Glomerular visceral epithelial cell (primary cell): ENCODE measurements around the gene BAIAP3.
"Not testable (repeated sequence)": the region's sequence is repeated elsewhere in the genome, so short reads cannot be mapped to it uniquely, and the experiment has no call there.

Experiments used
- DNase-seq: peaks from one replicate; pipeline ENCODE4 v3.0.0-alpha.2; 2016; ENCODE audit errors: extremely low spot score

The BAIAP3 gene, protein sequence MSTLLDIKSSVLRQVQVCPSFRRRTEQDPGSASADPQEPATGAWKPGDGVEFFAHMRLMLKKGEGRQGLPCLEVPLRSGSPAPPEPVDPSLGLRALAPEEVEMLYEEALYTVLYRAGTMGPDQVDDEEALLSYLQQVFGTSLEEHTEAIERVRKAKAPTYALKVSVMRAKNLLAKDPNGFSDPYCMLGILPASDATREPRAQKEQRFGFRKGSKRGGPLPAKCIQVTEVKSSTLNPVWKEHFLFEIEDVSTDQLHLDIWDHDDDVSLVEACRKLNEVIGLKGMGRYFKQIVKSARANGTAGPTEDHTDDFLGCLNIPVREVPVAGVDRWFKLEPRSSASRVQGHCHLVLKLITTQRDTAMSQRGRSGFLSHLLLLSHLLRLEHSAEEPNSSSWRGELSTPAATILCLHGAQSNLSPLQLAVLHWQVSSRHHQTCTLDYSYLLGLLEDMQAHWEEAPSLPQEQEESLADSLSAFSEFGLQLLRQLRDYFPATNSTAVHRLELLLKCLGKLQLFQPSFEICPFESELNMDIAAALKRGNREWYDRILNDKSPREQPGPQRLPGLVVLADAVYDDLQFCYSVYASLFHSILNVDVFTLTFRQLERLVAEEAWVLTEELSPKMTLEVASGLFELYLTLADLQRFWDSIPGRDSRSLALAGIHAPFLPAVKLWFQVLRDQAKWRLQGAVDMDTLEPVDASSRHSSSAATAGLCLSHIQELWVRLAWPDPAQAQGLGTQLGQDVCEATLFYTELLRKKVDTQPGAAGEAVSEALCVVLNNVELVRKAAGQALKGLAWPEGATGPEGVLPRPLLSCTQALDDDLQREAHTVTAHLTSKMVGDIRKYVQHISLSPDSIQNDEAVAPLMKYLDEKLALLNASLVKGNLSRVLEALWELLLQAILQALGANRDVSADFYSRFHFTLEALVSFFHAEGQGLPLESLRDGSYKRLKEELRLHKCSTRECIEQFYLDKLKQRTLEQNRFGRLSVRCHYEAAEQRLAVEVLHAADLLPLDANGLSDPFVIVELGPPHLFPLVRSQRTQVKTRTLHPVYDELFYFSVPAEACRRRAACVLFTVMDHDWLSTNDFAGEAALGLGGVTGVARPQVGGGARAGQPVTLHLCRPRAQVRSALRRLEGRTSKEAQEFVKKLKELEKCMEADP

DNA sequence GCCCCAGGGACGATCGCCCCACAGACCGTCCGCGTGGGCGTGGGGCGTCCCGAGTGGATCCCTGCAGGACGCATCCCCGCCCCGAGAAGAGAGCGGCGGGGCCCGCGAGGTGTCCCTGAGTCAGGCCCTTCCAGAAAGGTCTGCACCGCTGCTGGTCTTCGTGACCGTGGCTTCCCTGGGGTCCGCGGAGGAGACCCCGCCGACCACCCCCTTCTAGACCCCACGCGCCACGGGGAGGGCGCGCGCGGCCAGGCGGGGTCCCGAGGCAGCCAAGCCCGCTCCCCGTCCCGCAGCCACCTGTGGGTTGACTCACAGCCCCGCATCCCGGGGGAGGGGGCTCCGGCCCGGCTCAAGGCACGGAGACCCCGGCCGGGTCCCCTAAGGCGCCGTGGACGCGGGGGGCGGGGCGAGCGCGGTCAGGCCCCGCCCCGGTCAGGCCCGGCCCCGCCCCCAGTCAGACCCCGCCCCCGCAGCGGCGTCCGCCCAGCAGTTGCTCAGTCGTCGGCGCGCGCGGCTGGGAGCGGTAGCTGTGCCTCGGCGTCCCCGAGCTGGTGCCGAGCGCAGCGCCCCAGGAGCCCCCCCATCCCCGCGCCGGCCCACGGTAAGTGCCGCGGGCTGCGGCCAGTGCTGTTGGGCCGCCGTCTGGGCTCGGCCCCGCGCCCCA lies at the start of gene BAIAP3:
TSS of gene BAIAP3 (plus strand) at position 497 of the 664 bp plus-strand sequence. CDS start 4,905 bp downstream, outside the sequence.
- DNase-seq: no peak

DNA sequence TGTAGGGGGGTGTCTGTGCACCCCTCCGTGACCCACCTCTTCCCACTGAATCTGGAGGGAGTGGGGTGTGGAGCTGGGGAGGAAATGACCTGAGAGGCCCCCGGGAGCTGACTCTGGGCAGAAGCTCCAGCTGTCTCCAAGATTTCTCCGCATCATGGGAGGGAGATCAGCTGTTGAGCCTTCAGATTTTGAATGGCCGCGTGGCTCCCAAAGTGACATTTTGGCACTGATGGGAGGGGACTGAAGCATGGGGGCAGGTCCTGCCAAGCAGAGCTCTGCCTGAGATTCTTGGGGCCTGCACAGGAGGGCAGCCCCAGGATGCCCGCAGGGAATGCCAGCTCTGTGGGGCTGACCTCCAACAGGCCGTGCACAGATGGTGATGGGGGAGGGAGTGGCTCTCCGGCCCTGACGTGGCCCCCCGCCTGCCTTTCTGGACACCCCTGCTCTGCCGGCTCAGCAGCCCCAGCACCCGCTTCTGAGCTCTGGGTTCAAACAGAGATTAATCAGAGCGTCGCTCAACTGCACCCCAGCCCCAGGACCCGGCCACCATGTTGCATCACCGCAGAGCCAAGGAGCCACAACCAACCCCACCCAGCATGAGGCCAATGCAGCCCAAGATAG lies 49.3 kb upstream of the BAIAP3 start:
- no peak for DNase-seq

GRCh38 chr16:1285669-1286512 lies 47.6 kb upstream of the BAIAP3 start:
- no peak for DNase-seq

- DNase-seq: no peak
Observed at GRCh38 chr16:1286513-1287094, 46.8 kb upstream of the BAIAP3 start.

DNA sequence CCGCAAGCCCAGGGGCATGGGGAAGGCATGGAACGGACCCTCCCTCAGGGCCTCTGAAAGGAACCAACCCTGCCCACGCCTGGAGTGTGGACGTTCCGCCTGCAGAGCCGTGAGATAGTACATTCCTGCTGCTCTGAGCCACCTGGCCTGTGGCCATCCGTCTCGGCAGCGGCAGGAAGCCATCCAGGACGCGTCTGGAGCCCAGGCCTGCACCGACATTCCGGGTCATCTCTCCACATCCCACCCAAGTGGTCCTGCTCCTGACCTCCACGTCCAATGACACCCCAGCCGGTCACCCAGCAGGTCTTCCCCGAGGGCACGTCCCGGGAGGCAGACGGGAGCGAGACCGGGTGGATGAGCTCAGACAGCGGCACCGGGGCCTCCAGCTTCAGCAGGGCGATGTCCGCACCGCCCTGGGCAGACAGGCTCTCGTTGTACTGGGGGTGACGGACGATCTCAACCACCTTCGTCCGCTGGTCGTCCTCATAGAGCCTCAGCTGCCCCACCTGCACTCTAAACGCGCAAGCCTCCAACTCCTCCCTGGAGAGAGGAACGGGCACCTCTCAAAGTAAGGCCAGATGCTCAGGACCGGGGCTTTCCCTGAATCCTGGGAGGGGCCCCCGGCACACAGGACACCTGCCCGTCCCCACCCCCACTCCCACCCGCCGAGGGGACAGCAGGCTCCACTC lies 45.3 kb upstream of the BAIAP3 start:
- DNase-seq: no peak

DNA sequence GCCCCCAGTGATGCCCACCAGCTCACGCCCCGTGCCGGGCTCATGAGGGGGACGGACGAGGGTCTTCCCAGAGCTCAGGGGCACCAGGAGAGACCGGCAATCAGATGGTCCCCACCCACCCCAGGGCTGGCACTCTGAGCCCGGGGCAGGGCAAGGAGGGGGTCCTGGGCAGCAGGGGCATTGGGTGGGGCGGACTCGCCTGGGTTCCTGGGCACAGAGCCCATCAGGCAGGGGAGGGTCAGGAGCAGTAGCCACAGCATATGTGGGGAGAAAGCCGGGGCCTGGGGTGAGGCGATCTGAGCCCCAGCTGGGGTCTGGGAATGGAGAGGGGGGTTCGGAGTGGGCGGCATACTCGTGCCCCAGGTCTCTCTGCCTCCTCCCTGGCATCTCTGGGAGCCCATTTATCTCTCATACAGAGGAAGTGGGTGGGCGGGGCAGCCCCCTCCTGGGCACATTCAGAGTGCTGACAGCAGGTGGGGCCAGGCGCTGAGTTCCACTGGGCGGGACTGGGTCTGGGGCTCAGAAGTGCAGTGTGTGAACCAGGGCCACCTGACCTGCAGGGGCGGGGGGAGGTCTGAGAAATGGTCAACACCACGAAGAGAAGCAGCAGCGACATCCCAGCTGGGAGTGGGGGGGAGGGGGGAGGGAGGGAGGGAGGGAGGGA lies 44.5 kb upstream of the BAIAP3 start:
- no peak for DNase-seq

DNA sequence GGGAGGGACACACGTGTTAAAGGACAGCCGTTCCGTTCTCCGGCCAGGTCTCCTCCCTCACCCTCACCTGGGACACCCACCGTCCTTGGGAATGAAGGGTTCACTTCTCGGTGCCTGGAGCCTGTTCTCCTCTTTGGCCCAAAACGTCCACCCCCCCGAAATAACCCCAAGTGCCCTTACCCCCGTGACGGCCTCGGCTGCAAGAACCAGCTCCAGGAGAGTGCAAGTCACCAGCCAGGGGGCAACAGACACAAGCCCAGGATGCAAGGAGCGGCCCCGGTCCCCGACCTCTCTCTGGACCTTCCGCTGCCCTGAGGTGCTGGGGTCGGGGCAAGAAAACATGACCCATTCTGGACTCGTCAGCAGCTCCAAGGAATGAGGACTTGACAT lies 44.0 kb upstream of the BAIAP3 start:
- no peak for DNase-seq

DNA sequence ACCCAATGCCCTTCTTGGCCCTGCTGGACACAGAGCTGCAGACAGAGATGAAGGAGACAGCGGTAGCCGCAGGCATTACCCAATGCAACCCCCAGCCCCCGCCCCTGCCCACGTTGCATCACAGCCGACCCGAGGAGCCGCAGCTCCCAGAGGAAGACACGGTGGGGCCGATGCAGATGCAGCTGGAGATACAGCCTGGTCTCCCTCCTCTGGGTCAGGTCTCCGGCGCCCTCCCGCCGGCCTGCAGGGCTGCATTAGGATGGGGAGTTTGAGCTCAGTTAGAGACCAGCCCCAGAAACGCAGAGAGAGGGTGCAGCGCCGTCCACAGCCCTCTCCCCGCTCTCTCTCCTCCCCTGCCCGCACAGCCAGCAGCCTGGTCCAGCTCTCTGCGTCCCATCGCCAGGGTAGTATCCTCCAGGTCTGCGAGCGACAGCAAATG lies 43.4 kb upstream of the BAIAP3 start:
- no peak for DNase-seq

DNA sequence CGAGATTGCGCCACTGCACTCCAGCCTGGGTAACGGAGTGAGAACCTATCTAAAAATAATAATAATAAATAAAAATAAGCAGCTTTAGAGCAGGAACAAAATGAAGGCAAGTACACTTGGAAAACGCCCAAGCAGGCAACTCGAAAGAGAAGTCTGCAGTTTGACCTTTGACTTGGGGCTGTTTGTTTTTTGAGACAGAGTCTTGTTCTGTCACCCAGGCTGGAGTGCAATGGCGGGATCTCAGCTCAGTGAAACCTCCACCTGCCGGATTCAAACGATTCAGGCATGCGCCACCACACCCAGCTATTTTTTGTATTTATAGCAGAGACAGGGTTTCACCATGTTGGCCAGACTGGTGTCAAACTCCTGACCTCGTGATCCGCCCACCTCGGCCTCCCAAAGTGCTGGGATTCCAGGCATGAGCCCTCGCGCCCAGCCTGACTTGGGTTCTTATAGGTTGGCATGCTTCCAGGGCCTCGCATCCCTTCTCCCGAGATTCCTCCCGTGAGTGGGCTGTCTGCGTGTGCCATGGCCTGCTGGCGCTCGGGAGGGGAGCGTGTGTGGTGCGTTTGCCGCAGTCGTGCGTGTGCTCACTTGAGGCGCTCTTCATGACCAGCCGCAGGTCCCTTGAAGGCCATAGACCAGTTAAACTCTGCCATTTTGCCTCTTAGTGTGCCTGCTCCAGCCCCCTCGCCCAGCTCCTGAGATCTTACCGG lies 42.4 kb upstream of the BAIAP3 start:
- DNase-seq: no peak

DNA sequence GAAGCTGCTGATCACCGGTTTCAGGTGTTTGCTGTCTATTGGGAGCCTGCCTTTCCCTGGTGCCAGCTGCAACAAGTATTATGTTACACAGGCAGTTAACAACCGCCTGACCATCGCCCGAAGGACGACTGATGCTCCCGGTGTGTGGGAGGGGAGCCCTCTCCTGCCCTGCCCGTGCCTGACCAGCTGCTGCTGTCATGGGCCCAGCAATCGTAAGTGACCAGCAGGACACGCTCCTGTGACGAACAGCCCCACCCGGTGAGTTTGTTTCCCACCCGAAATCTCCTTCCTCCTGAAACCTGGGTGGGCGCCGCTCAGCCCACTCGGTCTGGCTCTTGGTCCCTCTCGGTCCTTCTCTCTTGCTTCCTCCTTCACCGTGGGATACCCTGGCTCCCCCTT lies 41.9 kb upstream of the BAIAP3 start:
- DNase-seq: no peak

GRCh38 chr16:1292208-1292607 lies 41.2 kb upstream of the BAIAP3 start:
- DNase-seq: not testable (repeated sequence)

- not testable (repeated sequence) for DNase-seq
Observed at GRCh38 chr16:1292808-1293207, 40.6 kb upstream of the BAIAP3 start.

GRCh38 chr16:1293921-1294656 lies 39.4 kb upstream of the BAIAP3 start:
- DNase-seq: no peak

- no peak for DNase-seq
Observed at GRCh38 chr16:1295465-1295864, 38.0 kb upstream of the BAIAP3 start.

DNA sequence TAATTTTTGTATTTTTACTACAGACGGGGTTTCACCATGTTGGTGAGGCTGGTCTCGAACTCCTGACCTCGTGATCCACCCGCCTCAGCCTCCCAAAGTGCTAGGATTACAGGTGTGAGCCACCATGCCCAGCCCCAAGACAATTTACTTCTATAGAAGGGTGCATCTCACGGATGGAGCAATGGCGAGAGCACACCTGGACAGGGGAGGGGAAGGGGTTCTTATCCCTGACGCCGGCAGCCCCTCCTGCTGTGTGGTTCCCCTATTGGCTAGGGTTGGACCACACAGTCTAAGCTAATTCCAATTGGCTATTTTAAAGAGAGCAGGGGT lies 36.8 kb upstream of the BAIAP3 start:
- not testable (repeated sequence) for DNase-seq

- peak; percentile 64 for DNase-seq
Observed at GRCh38 chr16:1297018-1297696, 36.3 kb upstream of the BAIAP3 start.

- no peak for DNase-seq
Observed at GRCh38 chr16:1298406-1298805, 35.0 kb upstream of the BAIAP3 start.
